Endodermal cell (in vitro differentiated cells): ENCODE measurements around the gene SSBP3. TPM values are rescaled to one million over a fixed set of nuclear protein-coding genes. Genes with fewer than 3 reads are reported as not detected.

ENCODE experiments used
- DNase-seq: peaks from one replicate; pipeline ENCODE4 v3.0.0-alpha.2; 2017
- H3K27ac ChIP-seq: 2 replicates; pipeline ENCODE4 v1.5.1; 2013; ENCODE audit warnings: mild to moderate bottlenecking, low read depth, low read length, moderate library complexity
- H3K27me3 ChIP-seq: 2 replicates; pipeline ENCODE4 v1.6.1; 2013; ENCODE audit warnings: mild to moderate bottlenecking, low read length, moderate library complexity; ENCODE audit not compliant: insufficient read depth, control insufficient read depth, poor library complexity, severe bottlenecking
- H3K36me3 ChIP-seq: 2 replicates; pipeline ENCODE4 v1.7.0; 2013; ENCODE audit warnings: mild to moderate bottlenecking, low read length, moderate library complexity; ENCODE audit not compliant: control insufficient read depth, insufficient read depth
- H3K4me1 ChIP-seq: one replicate; pipeline ENCODE4 v1.7.0; 2013; ENCODE audit warnings: low read length; ENCODE audit not compliant: control insufficient read depth, insufficient read depth
- H3K4me3 ChIP-seq: 2 replicates; pipeline ENCODE4 v1.5.1; 2013; ENCODE audit warnings: mild to moderate bottlenecking, low read length, moderate library complexity
- H3K9ac ChIP-seq: 2 replicates; pipeline ENCODE4 v1.6.1; 2013; ENCODE audit warnings: mild to moderate bottlenecking, low read length, moderate library complexity; ENCODE audit not compliant: poor library complexity, severe bottlenecking; ENCODE audit errors: extremely low read depth
- H3K9me3 ChIP-seq: 2 replicates; pipeline ENCODE4 v1.6.1; 2013; ENCODE audit warnings: mild to moderate bottlenecking, low read length, moderate library complexity; ENCODE audit not compliant: control insufficient read depth
- H3K27ac Mint-ChIP-seq: 2 replicates; pipeline ENCODE4 v1.8.0; 2020; ENCODE audit warnings: mixed read lengths
- H3K27me3 Mint-ChIP-seq: 2 replicates; pipeline ENCODE4 v1.8.0; 2021; ENCODE audit warnings: mild to moderate bottlenecking, mixed read lengths; ENCODE audit not compliant: insufficient read depth
- H3K36me3 Mint-ChIP-seq: 2 replicates; pipeline ENCODE4 v1.8.0; 2020; ENCODE audit warnings: low read depth, mixed read lengths
- H3K4me1 Mint-ChIP-seq: 2 replicates; pipeline ENCODE4 v1.8.0; 2020; ENCODE audit warnings: mixed read lengths
- H3K4me3 Mint-ChIP-seq: 2 replicates; pipeline ENCODE4 v1.8.0; 2020; ENCODE audit warnings: mild to moderate bottlenecking, moderate library complexity, mixed read lengths
- H3K9me3 Mint-ChIP-seq: 2 replicates; pipeline ENCODE4 v1.8.0; 2020; ENCODE audit warnings: mild to moderate bottlenecking, mixed read lengths
- WGBS, 2 experiments: methylation state at CpG; one replicate each; pipeline versions ENCODE4 v1.1.5 to v1.1.7; 2013; ENCODE audit warnings: missing lambda C conversion rate in 2 of 2, mixed read lengths in 1 of 2; ENCODE audit not compliant: insufficient coverage in 1 of 2, insufficient read length in 1 of 2; 5-methylcytosine and 5-hydroxymethylcytosine counted together
- total RNA-seq, 2 donors: library from RNA; stranded (reverse); fragmentation: NEBNext Ultra II Directional in 1 of 2; extraction: Animal tissue kit (Norgen Biotek cat#: 25700) in 1 of 2; gene quantifications; 2 replicates in 1 of 2; 3 replicates in 1 of 2; pipeline ENCODE4 v1.2.1, GENCODE V29; 2021
- TF ChIP-seq, protein P1 (sequence below): fragments of 200-600 bp; sonication (generic); conservative IDR thresholded peaks from 2 replicates; pipeline ENCODE4 v1.5.0; 2021; ENCODE audit warnings: antibody characterized with exemption, mild to moderate bottlenecking

SSBP3 gene
- total RNA-seq, 2 donors from 2014 or later = 342 TPM

DNA sequence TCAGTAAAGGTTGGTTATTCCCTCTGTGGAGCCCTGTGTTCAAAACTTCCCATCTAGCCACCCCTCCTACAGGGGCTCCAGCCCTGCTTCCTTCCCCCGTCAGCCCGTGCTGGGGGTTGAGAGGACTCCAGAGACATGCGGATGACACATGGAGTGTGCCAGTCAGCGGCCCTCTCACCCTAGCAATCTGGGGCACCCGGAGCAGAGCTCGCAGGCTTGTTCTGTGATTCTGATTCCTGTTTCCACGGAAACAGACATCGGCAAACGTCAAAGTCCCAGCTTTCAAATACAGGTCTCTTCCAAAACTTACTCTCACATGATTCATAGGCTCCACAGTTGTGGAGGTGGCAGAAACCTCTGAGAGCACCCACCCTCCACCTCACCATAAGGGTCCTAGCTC is 9.8 kb upstream of the SSBP3 start:
- TF ChIP-seq, protein P1, sequence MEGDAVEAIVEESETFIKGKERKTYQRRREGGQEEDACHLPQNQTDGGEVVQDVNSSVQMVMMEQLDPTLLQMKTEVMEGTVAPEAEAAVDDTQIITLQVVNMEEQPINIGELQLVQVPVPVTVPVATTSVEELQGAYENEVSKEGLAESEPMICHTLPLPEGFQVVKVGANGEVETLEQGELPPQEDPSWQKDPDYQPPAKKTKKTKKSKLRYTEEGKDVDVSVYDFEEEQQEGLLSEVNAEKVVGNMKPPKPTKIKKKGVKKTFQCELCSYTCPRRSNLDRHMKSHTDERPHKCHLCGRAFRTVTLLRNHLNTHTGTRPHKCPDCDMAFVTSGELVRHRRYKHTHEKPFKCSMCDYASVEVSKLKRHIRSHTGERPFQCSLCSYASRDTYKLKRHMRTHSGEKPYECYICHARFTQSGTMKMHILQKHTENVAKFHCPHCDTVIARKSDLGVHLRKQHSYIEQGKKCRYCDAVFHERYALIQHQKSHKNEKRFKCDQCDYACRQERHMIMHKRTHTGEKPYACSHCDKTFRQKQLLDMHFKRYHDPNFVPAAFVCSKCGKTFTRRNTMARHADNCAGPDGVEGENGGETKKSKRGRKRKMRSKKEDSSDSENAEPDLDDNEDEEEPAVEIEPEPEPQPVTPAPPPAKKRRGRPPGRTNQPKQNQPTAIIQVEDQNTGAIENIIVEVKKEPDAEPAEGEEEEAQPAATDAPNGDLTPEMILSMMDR = no peak
- H3K9ac ChIP-seq = no peak overlapping the region
- no peaks in the 10 kb centered on the region for H3K4me1 ChIP-seq
- Mint-ChIP-seq H3K27ac (no peak overlapping the region), H3K9me3 (no peaks in the 10 kb centered on the region), H3K4me3 (no peak overlapping the region), H3K36me3 (no peaks in the 10 kb centered on the region), H3K4me1 (peaks cover 25% of the 10 kb centered on the region), H3K27me3 (peaks cover 14% of the 10 kb centered on the region)
- H3K27me3 ChIP-seq = no peaks in the 10 kb centered on the region
- H3K9me3 ChIP-seq = no peaks in the 10 kb centered on the region
- H3K36me3 ChIP-seq = no peaks in the 10 kb centered on the region
- DNase-seq = no peak
- no peak overlapping the region for H3K4me3 ChIP-seq
- 85 to 88% methylated on average over 7 to 9 of the region's 9 CpGs for WGBS, 2 experiments
- no peak overlapping the region for H3K27ac ChIP-seq

DNA sequence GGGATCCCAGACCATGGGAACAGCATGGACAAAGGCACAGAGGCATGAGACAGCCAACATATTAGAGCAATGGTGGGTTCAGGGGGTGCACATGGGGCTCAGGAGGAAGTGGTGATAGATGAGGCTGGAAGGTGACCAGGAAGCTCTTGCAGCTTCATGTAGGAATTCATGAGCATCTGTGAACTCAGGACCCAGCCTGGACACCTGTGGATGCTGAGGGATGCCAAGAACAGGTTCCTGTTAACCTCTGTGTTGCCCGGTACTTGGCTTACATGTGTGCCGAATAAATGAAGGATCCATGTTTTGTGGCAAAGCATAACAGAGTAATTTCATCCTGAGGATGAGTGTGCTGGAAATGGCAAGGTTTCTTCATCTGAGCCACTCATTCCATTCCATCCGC is 9.3 kb upstream of the SSBP3 start:
- no peaks in the 10 kb centered on the region for H3K36me3 Mint-ChIP-seq
- H3K9ac ChIP-seq = no peak overlapping the region
- no peak overlapping the region for H3K27ac ChIP-seq
- no peak for DNase-seq
- H3K27me3 Mint-ChIP-seq = peaks cover 14% of the 10 kb centered on the region
- H3K36me3 ChIP-seq = no peaks in the 10 kb centered on the region
- no peak overlapping the region for H3K27ac Mint-ChIP-seq
- peaks cover 26% of the 10 kb centered on the region for H3K4me1 Mint-ChIP-seq
- no peaks in the 10 kb centered on the region for H3K9me3 Mint-ChIP-seq
- H3K27me3 ChIP-seq = no peaks in the 10 kb centered on the region
- no peak overlapping the region for H3K4me3 Mint-ChIP-seq
- H3K9me3 ChIP-seq = no peaks in the 10 kb centered on the region
- 88 to 94% methylated on average over 3 of the region's 3 CpGs for WGBS, 2 experiments
- H3K4me1 ChIP-seq = no peaks in the 10 kb centered on the region
- H3K4me3 ChIP-seq = no peak overlapping the region
- TF ChIP-seq, protein P1 = no peak

DNA sequence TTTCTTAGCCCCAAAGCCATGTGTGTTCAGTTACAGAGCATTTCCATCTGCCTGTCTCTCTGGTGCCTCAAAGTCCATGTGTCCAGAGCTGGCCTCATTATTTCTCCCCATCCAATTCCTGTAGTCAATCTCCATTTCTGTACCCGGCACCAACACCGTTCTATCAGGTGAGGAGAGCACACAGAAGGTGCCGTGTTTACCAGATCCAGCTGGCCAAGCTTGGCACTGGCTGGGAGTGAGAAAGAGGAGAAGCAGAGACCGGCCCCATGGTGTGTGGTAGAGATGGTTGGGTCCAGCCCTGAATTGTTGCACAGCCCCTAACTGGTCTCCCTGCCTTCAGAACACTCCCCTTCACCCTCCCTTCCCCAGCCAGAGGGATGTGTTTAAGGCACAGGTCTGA is 7.5 kb upstream of the SSBP3 start:
- TF ChIP-seq, protein P1 = no peak
- no peak for DNase-seq
- no peak overlapping the region for H3K4me3 Mint-ChIP-seq
- Histone ChIP-seq H3K9ac (no peak overlapping the region), H3K9me3 (no peaks in the 10 kb centered on the region), H3K27me3 (no peaks in the 10 kb centered on the region), H3K4me3 (no peak overlapping the region), H3K27ac (no peak overlapping the region), H3K4me1 (peaks cover 8% of the 10 kb centered on the region), H3K36me3 (no peaks in the 10 kb centered on the region)
- H3K9me3 Mint-ChIP-seq = no peaks in the 10 kb centered on the region
- no peak overlapping the region for H3K27ac Mint-ChIP-seq
- H3K36me3 Mint-ChIP-seq = no peaks in the 10 kb centered on the region
- H3K27me3 Mint-ChIP-seq = peaks cover 14% of the 10 kb centered on the region
- 95 to 100% methylated on average over 2 to 4 of the region's 4 CpGs for WGBS, 2 experiments
- H3K4me1 Mint-ChIP-seq = peaks cover 41% of the 10 kb centered on the region
